ENCODE results near the gene FSIP1. TPM values are rescaled to one million over a fixed set of nuclear protein-coding genes. Genes with fewer than 3 reads are reported as not detected.

The FSIP1 gene
- total and polyA plus RNA-seq, 2 donors from 2014 or later = 0.75 to 2.4 TPM

GRCh38 chr15:39599871-39600270 is 182.8 kb downstream of the FSIP1 start:
- H3K9ac ChIP-seq (ENCODE audit: low read length in 3 of 3) = no peak overlapping the region
- intact Hi-C loops (cut with DNase I) = no loop called here
- H3K36me3 ChIP-seq (ENCODE audit: control insufficient read depth in 2 of 3, insufficient read depth in 3 of 3, low read length in 3 of 3) = peaks cover 4 to 12% (median 12%) of the 10 kb centered on the region in 3 donors
- no peak for TF ChIP-seq CTCF (IDR thresholded peaks at IDR 0.05; ENCODE audit: borderline replicate concordance, extremely low read depth, insufficient read depth)
- no peaks in the 10 kb centered on the region for H3K9me3 ChIP-seq (ENCODE audit: control insufficient read depth in 2 of 3, insufficient read depth in 1 of 3, low read length in 3 of 3)
- FAIRE-seq (no peak), DNase-seq (no peak)
- H3K27ac ChIP-seq (ENCODE audit: low read depth in 2 of 2, low read length in 2 of 2) = no peak overlapping the region
- no peaks in the 10 kb centered on the region for H3K27me3 ChIP-seq (ENCODE audit: control insufficient read depth, insufficient read depth, low read length)
- peaks cover 0 to 4% (median 3%) of the 10 kb centered on the region in 3 donors for H3K4me1 ChIP-seq (ENCODE audit: control insufficient read depth in 2 of 3, insufficient read depth in 2 of 3, low read depth in 1 of 3, low read length in 3 of 3)
- H3K4me3 ChIP-seq (ENCODE audit: low read length in 3 of 3) = no peak overlapping the region

- FAIRE-seq = no peak
Measured at GRCh38 chr15:39598958-39599845, 183.4 kb downstream of the FSIP1 start.

GRCh38 chr15:39598186-39598850 is 184.3 kb downstream of the FSIP1 start:
- Histone ChIP-seq H3K4me1 (ENCODE audit: control insufficient read depth in 2 of 3, insufficient read depth in 2 of 3, low read depth in 1 of 3, low read length in 3 of 3) (peaks cover 2 to 4% (median 3%) of the 10 kb centered on the region in 3 donors), H3K9me3 (ENCODE audit: control insufficient read depth in 2 of 3, insufficient read depth in 1 of 3, low read length in 3 of 3) (no peaks in the 10 kb centered on the region), H3K27ac (ENCODE audit: low read depth in 2 of 2, low read length in 2 of 2) (no peak overlapping the region), H3K4me3 (ENCODE audit: low read length in 3 of 3) (no peak overlapping the region), H3K9ac (ENCODE audit: low read length in 3 of 3) (no peak overlapping the region), H3K27me3 (ENCODE audit: control insufficient read depth, insufficient read depth, low read length) (no peaks in the 10 kb centered on the region), H3K36me3 (ENCODE audit: control insufficient read depth in 2 of 3, insufficient read depth in 3 of 3, low read length in 3 of 3) (peaks cover 10 to 23% (median 21%) of the 10 kb centered on the region in 3 donors)
- TF ChIP-seq CTCF (IDR thresholded peaks at IDR 0.05; ENCODE audit: borderline replicate concordance, extremely low read depth, insufficient read depth) = no peak
- DNase-seq (no peak), FAIRE-seq (no peak)
- intact Hi-C loops (cut with DNase I) = no loop called here

More at GRCh38 chr15:39598958-39599845, 183.4 kb downstream of the FSIP1 start:
- TF ChIP-seq CTCF (IDR thresholded peaks at IDR 0.05; ENCODE audit: borderline replicate concordance, extremely low read depth, insufficient read depth) = no peak
- Histone ChIP-seq H3K4me3 (ENCODE audit: low read length in 3 of 3) (no peak overlapping the region), H3K4me1 (ENCODE audit: control insufficient read depth in 2 of 3, insufficient read depth in 2 of 3, low read depth in 1 of 3, low read length in 3 of 3) (peaks cover 0 to 4% (median 3%) of the 10 kb centered on the region in 3 donors), H3K36me3 (ENCODE audit: control insufficient read depth in 2 of 3, insufficient read depth in 3 of 3, low read length in 3 of 3) (peaks cover 4 to 16% (median 12%) of the 10 kb centered on the region in 3 donors), H3K9ac (ENCODE audit: low read length in 3 of 3) (no peak overlapping the region), H3K9me3 (ENCODE audit: control insufficient read depth in 2 of 3, insufficient read depth in 1 of 3, low read length in 3 of 3) (no peaks in the 10 kb centered on the region), H3K27ac (ENCODE audit: low read depth in 2 of 2, low read length in 2 of 2) (no peak overlapping the region), H3K27me3 (ENCODE audit: control insufficient read depth, insufficient read depth, low read length) (no peaks in the 10 kb centered on the region)
- no peak for DNase-seq
- intact Hi-C loops (cut with DNase I) = no loop called here
